ENCODE measurements around the gene NOC4L.

The NOC4L gene

DNA sequence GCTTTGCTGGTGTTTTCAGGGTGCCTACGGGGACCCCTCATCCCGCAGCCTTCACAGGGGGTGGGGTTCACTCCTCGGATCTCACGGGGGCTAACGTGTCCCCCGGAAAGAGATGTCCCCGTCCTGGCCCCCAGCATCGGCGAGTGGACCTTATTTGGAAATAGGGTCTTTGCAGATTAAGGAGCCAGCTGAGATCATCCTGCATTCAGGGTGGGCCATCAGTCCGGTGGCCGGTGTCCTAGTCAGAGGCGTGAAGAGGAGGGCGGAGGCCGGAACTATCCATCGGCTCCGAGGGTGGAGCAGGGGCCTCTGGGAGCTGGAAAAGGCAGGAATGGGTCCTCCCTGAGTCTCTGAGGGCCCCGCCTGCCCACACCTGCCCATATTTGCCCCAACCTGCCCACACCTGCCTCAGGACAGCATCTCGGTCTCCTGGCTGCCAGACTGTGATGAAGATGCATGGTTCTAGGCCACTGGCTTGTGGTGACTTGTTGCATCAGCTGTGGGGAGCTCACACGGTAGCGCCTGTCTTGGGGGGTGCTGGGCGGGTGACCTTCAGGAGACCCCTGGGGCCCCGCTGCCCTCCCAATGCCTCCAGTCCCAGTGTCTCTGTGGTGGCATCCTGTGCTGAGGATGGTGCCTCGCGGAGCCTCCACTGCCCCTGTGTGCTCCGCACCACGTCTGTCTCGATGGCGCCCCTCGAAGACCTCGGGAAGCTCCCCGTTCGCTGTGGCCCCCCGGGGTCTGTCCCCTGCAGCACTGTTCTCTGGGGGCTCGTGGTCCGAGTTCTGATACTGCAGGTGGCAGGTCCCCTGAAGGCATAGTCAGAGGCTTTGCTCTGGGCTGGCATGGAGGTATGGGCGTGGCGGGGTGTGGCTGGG lies 14.7 kb downstream of the NOC4L start:
- DNase-seq = no peak

DNA sequence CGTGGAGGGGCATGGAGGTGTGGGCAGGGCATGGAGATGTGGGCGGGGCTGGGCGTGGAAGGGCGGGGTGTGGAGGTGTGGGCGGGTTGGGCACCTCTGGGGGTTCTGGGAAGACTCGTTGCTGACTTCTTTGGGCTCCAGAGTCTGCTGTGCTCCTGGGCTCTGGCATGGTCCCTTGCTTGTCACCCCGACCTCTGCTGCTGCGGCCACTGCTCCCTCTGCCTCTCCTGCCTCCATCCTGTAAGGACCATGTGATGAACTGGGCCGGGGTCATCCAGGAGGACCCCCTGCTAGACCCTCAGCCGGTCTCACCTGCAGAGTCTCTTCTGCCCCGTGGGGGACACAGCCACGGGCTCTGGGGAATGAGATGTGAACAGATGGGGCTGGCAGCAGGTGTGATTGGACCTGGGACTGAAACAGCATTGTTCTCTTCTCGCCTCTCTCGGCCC lies 15.3 kb downstream of the NOC4L start:
- no peak for DNase-seq

DNA sequence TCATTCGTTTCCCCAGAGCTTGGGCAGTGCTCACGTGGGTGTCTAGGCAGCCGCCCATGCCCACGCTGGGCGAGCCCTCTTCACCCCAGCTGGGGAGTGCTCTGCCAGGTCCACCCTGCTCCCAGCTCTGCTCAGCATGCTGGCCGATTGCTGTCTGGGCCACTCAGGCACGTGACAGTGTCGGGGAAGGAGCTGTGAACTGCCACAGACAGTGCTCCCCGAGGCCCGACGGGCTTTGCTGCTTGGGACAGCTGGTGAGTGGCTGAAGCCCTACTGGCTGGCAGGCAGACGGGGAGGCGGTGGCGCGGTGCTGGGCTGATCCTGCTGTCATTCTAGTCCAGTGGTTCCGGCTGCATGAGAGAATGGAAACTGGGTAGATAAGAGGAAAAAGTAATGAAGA lies 15.8 kb downstream of the NOC4L start:
- no peak for DNase-seq

DNA sequence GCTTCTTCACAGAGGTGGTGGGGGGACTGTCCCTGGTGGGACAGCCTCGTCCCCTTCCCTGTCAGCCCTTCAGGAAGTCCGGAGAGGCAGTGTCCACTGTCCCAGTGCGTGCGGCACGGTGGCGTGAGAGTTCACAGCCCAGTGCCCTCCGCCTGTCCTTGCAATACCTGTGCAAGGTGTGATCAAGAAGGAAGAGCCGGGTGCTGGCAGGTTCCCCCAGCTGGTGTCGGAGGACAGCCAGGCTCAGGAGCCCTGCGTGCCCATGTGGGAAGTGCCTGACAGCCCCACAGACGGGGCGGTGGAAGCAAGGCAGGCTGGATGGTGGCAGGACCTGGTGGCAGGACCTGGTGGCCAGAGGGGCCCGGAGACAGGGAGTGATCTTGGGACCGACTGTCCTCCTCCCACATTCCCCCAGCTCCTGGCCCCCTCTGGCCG lies 16.4 kb downstream of the NOC4L start:
- DNase-seq = no peak

DNA sequence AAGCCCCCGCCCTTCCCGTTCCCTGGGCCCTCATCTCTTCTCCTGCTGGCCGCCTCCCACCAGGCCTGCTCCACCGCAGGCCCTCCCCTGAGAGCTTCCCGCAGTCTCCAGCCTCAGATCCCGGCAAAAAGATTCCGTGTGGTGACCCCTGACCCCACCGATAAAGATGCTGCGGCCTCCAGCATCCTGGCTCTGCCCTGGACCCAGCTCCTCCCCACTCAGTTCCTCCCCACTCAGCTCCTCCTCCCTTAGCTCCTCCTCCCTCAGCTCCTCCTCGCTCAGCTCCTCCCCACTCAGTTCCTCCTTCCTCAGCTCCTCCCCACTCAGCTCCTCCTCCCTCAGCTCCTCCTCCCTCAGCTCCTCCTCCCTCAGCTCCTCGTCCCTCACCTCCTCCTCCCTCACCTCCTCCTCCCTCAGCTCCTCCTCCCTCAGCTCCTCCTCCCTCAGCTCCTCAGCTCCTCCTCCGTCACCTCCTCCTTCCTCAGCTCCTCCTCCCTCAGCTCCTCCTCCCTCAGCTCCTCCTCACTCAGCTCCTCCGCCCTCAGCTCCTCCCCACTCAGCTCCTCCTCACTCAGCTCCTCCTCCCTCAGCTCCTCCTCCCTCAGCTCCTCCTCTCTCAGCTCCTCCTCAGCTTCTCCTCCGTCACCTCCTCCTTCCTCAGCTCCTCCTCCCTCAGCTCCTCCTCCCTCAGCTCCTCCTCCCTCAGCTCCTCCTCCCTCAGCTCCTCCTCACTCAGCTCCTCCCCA lies 17.0 kb downstream of the NOC4L start:
- peak in 1 of 3 donors; percentile 43 for DNase-seq

DNA sequence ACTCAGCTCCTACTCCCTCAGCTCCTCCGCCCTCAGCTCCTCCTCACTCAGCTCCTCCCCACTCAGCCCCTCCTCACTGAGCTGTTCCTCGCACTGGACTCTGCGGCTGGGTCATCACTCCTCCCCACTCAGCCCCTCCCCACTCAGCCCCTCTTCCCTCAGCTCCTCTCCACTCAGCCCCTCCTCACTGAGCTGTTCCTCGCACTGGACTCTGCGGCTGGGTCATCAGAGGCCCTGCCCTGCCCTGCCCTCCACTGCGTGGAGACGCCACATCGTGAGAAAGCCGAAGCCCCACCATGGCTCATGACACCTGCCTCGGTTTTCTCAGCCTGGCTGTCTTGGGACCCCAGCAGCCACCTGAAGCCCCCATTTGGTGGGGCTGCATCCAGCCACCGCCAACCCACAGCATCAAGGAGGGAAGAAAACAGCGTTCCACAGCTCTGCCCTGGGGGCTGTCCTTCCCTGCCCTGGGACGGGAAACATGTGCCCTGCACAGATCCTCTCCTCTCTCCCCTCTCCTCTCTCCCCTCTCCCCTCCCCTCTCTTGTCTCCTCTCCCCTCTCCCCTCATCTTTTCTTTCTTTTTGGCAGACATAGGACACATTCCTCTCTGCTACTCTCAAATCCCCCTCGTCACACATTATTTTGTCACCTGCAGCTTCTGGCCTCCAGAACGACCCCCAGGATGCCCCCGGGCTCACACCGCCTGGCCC lies 17.7 kb downstream of the NOC4L start:
- DNase-seq = no peak

DNA sequence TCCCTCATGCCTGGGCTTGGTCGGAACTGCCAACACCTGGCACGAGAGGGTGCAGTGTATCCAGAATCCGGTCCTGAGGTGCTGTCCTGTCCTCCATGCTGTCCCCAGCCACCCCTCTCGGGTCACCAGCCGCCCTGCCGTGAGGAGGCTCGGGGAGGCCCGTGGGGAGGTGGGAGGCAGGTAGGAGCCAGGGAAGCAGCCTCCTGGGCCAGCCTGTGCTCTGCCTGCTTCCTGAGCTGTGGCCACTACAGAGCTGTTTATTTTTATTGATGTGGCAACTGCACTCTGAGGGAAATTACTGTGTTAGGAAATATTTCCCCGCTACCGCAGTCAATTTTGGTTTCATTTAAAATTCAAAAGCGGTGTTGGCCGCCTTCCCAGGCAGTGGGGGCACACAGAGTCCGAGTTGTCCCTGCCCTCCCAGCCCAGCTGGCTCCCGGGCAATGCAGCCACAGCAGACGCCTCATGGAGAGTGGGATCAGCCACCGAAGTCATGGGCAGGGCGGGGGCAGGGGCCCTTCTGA lies 18.3 kb downstream of the NOC4L start:
- DNase-seq = peak; percentile 72 to 80 (median 78)

DNA sequence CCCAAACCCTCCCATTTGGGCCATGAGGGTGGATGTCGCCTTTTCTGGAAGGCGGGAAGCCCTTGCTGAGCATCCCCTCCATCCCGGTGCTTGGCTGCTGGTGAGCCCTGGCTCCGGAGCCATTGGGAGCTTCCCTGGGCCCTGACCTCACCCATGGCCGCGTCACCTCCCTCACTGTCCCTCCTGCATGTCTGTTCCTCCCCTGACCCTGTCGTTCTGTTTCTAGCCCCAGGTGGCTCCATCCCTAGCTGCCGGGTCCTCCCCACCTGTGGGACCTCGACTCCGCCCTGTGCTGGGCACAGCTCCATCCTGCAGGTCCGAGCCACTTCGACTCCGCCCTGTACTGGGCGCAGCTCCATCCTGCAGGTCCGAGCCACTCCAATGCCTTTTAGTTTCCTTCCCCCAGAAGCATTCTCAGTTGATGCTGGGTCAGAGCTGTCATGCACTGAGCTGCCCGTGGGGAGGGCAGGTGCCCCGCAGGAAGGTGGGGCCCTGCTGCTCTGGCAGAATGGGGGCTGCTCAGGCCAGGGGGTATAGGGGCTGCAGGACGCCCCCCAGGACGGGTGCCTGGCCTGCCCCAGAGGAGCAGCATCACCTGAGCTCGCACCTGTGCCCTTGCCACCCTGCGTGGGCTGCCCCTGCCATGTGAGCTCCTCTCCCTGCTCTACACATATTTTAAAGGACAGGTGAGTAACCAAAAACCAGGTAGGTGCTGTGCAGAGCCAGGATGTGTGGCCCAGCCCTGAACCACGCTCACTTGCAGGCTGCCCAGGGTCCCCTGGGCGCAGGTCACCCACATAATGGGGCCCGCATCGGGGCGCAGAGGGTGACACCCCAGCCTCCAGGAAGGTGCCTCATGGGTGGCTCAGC lies 19.0 kb downstream of the NOC4L start:
- peak in 1 of 3 donors; percentile 18 for DNase-seq

DNA sequence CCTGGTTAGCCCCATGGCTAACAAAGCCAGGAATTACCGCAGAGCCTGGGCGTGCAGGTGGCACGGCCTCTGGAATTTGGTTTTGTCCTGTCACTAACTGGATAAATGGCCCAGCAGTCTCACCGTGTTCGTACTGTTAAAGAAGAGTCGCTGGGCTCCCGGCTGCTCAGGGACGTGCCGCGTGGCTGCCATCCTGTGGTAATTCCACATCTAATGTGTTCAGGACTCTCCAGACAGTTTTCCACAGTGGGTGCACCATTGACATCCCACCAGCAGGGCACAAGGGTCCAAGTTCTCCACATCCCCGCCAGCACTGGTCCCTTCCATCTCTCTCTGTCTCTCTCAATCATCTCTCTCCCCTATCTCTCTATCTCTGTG lies 19.6 kb downstream of the NOC4L start:
- no peak for DNase-seq

DNA sequence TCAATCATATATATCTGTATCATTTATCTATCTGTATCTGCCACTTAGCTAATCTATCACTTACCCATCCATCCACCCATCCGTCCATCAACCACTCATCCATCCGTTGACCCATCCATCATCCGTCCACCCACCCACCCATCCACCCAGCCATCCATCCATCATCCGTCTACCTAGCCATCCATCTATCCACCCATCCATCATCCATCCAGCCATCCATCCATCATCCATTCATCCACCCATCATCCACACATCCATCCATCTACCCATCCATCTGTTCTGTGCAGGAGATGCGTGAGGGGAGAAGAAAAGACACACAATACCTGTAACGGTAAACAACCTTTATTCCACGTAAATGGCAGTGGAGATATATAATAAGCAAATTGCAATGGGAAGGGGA lies 20.2 kb downstream of the NOC4L start:
- no peak for DNase-seq

DNA sequence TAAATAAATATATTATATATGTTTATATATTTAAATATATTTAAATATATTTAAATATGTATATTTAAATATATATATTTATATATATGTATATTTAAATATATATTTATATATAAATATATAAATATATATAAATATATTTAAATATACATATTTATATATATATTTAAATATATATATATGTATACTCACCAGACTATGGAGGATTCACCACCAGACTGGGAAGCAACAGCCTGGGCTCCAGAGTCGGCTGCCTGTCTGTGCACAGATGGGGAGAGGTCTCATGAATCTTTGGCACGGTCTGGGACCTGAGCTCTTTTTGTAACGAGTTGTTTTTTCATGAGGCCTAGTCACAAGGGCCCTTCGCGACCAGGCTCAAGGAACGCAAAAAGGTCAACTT lies 21.3 kb downstream of the NOC4L start:
- no peak for DNase-seq

DNA sequence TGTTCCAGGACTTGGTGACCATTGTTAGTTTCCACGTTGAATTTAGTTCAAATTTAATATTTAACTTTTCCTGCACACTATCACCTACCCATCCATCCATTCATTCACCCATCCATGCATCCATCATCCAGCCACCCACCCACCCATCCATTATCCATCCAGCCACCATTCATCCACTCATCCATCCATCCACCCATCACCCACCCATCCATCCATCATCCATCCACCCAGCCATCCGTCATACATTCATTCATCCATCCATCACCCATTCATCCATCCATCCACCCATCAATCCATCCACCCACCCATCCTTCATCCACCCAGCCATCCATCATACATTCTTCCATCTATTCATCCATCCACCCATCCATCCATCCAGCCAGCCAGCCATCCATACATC lies 21.8 kb downstream of the NOC4L start:
- no peak for DNase-seq

DNA sequence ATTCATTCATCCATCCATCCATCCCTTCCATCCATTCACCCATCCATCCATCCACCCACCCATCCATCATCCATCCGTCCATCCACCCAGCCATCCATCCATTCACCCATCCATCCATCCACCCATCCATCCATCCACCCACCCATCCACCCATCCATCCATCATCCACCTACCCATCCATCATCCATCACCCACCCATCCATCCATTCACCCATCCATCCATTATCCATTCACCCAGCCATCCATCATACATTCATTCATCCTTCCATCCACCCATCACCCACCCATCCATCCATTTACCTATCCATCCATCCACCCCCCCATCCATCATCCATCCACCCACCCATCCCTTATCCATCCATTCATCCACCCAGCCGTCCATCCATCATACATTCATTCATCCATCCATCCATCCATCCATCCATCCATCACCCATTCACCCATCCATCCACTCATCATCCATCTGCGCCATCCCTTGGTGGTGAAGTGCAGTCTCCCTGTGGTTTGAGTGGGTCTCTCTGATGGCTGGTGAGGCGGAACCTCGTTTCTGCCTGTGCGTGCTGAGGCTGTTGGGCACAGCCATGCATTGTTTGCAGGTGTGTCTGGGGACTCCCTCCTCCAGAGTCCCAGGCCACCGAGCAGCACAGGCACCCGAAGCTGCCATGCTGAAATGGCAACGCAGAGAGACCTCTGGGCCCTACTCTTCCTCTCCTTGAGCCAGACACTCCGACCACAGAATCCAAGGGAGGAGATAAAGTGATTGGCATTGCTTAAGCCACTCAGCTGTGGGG lies 22.7 kb downstream of the NOC4L start:
- DNase-seq = no peak

DNA sequence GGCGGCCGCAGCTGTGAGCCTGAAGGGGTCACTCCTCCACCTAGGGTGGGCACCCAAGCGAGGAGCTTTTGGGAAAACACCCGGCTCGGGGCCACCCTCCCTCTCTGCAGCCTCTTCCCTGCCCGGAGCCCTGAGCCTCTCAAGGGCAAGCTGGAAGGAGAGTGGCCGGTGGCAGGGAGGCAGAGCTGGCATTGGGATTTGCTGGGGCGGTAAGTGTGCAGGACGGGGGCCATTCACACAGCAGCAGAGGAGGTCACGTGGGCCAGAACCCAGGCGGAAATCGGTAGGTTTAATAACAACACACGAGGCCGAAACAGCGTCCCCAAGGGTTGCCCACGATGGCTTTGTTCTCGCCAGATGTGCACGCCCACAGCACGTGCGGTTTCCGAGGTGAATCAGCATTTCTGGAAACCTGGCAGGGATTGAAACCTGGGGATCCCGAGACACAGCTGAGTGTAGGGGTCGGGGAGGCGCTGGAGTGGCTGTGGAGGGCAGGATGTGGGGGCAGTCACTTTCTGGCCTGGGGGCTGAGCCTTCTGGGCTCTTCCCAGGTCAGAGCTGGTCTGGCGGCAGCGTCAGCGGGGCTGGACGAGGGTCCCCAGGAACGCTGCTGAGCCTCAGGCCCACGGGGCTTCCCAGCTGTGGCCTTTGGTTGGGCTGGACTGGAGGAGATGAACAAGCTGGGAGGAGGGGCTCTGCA lies 23.5 kb downstream of the NOC4L start:
- no peak for DNase-seq

DNA sequence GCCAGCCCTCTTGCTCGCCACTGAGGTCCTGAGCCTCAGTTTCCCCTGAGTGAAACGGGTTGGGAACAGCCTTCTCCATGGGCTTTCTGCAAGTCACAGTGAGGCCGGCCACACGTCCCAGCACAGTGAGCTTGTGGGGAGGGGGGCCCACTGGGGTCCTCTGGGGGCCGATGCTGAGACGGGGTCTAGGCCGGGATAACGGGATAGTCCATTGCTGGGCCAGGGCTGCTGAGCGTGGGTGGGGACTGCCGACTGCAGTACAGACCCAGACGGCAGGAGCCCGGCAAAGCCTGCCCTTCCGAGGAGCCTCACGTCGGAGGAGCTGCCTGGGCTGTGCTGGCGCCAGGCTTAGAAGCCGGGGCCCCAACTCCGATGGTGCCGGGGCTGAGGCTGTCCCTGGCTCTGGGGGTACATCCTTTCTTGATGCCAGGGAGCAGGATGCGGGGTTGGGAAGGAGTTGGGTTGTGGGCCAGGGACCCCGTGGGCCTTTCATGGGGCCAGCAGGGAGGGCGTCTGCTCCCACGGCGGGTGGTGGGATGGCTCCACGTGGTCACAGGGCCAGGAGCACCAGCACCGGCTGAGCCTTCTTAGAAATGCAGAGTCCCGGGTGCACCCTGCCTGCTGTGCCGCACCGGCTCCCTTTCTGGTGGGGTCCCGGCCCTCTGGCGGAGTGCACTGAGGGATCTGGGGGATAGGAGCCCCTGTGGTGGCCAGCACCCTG lies 24.2 kb downstream of the NOC4L start:
- no peak for DNase-seq

DNA sequence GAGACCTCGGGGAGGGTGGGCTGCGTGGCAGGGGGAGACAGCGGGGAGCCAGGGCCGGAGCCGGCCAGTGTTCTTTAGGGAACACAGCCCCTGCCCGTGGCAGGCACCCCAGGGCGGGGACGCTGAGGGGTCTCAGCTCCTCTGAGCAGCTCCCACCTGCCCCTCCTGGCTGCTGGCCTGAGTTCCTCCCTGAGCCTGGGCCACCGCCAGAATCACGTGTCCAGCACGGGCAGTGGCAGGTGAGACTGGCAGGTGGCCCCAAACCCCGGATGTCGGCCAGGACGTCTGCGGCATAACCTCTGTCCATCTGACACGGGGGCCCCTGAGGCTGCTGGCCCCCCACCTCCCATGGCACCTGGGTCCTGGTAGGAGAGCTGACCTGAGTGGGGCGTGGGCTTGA lies 25.1 kb downstream of the NOC4L start:
- no peak for DNase-seq

DNA sequence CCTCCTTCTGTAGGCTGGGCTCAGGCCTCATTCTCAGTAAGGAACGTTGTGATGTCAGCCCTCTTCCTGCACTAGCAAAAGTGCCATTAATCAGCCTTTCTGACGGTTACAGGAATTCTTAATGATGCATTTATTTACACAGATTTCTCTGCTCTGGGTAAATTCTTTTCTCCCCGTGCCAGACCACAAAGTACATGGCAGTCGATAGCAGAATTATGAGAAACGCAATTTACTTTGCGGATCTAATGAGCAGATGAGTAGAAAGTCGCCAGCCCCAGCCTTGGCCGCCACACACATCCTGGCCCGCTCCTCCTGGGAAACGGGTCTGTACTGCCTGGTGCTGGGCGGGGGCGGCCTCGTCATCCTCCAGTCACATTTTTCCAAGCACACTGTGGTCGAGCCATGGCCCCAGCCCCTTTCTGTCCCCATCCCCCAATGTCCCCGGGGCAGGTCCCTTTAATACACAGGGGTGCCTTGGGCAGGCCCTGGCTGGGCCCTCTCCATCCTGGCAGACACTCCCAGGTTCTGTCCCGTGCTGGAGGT lies 25.9 kb downstream of the NOC4L start:
- no peak for DNase-seq

DNA sequence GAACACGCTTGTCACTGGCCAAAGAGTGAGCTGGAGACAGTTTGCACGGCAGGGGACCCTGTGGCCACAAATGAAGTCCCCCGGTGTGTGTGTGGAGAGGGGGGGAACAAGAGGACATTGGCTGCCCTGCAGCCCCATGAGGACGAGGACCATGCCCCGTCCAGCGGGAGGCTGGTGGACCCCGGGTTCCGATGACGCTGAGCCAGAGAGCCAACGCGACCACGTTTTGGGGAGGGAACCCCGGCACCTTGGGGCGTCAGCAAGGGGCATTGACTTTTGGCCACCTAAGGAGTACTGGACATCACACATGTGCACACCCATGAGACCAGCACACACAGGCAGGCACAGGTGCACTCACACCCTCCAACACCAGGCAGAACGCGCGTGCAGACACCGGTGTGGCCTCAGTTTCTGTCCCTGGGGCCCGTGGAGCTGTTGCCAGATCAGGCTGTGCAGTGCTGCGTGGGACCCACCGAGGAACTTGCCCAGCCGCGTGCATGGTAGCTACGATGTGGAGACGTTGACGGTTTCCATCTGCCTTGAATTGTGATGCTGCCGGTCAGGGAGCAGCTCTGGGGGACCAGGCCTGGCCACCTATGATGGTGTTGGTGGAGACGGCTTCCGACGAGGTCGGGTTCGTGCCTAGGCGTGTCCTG lies 26.5 kb downstream of the NOC4L start:
- DNase-seq = peak in 1 of 3 donors; percentile 13
